ENCODE results near the gene RC3H2. TPM values are rescaled to one million over a fixed set of nuclear protein-coding genes. Genes with fewer than 3 reads are reported as not detected.
"Not testable (repeated sequence)": the region's sequence is repeated elsewhere in the genome, so short reads cannot be mapped to it uniquely, and the experiment has no call there.

Gene RC3H2
- total and polyA plus RNA-seq, 9 donors: 10.2 to 40.9 (median 31.7) TPM

GRCh38 chr9:122860319-122861142, 44.6 kb downstream of the RC3H2 start:
- Histone ChIP-seq H3K36me3 (no peaks in the 10 kb centered on the region), H3K27ac (no peak overlapping the region)

GRCh38 chr9:122857815-122858214, 47.3 kb downstream of the RC3H2 start:
- H3K4me1 ChIP-seq (ENCODE audit: insufficient read depth): no peaks in the 10 kb centered on the region
- H3K4me3 ChIP-seq: no peak overlapping the region
- no peak for TF ChIP-seq EP300 (IDR thresholded peaks at IDR 0.05)
- TF ChIP-seq, protein P1, sequence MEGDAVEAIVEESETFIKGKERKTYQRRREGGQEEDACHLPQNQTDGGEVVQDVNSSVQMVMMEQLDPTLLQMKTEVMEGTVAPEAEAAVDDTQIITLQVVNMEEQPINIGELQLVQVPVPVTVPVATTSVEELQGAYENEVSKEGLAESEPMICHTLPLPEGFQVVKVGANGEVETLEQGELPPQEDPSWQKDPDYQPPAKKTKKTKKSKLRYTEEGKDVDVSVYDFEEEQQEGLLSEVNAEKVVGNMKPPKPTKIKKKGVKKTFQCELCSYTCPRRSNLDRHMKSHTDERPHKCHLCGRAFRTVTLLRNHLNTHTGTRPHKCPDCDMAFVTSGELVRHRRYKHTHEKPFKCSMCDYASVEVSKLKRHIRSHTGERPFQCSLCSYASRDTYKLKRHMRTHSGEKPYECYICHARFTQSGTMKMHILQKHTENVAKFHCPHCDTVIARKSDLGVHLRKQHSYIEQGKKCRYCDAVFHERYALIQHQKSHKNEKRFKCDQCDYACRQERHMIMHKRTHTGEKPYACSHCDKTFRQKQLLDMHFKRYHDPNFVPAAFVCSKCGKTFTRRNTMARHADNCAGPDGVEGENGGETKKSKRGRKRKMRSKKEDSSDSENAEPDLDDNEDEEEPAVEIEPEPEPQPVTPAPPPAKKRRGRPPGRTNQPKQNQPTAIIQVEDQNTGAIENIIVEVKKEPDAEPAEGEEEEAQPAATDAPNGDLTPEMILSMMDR (IDR thresholded peaks at IDR 0.05): no peak
- no peak for TF ChIP-seq POLR2A (IDR thresholded peaks at IDR 0.05)
- intact Hi-C loops (cut with DNase I): no loop called here
- no peaks in the 10 kb centered on the region for H3K27me3 ChIP-seq
- H3K9me3 ChIP-seq: no peaks in the 10 kb centered on the region
- DNase-seq: no peak
- no peak overlapping the region for H3K27ac ChIP-seq
- 94 to 95% (median 95%) methylated on average over 3 of the region's 3 CpGs for WGBS, 3 donors
- no peaks in the 10 kb centered on the region for H3K36me3 ChIP-seq

More at GRCh38 chr9:122860319-122861142, 44.6 kb downstream of the RC3H2 start:
- intact Hi-C loops (cut with DNase I): no loop called here
- WGBS, 3 donors: 84 to 90% (median 89%) methylated on average over 8 of the region's 8 CpGs
- no peak for DNase-seq
- TF ChIP-seq, protein P1 (IDR thresholded peaks at IDR 0.05): no peak
- no peak for TF ChIP-seq POLR2A (IDR thresholded peaks at IDR 0.05)
- TF ChIP-seq EP300 (IDR thresholded peaks at IDR 0.05): no peak
- H3K27me3 ChIP-seq: no peaks in the 10 kb centered on the region
- no peak overlapping the region for H3K4me3 ChIP-seq
- no peaks in the 10 kb centered on the region for H3K9me3 ChIP-seq
- H3K4me1 ChIP-seq (ENCODE audit: insufficient read depth): no peaks in the 10 kb centered on the region

- H3K9me3 ChIP-seq; DNase-seq; H3K4me1 ChIP-seq (ENCODE audit: insufficient read depth); H3K4me3 ChIP-seq; H3K27me3 ChIP-seq; H3K36me3 ChIP-seq; H3K27ac ChIP-seq; intact Hi-C loops (cut with DNase I): not testable (repeated sequence)
- 94 to 98% methylated on average over 22 to 29 of the region's 59 CpGs; no CpG with 5 or more reads in 1 of the 3 donors for WGBS, 3 donors
Measured at GRCh38 chr9:122852085-122852786, 52.9 kb downstream of the RC3H2 start.

GRCh38 chr9:122848256-122848943, 56.8 kb downstream of the RC3H2 start:
- Histone ChIP-seq H3K9me3 (no peaks in the 10 kb centered on the region), H3K27me3 (no peaks in the 10 kb centered on the region), H3K4me1 (ENCODE audit: insufficient read depth) (no peaks in the 10 kb centered on the region), H3K27ac (no peak overlapping the region), H3K4me3 (no peak overlapping the region), H3K36me3 (no peaks in the 10 kb centered on the region)
- DNase-seq: no peak
- 70 to 81% (median 72%) methylated on average over 2 of the region's 2 CpGs for WGBS, 3 donors
- TF ChIP-seq EP300 (IDR thresholded peaks at IDR 0.05): no peak
- no peak for TF ChIP-seq POLR2A (IDR thresholded peaks at IDR 0.05)
- intact Hi-C loops (cut with DNase I): no loop called here

GRCh38 chr9:122846371-122846940, 58.7 kb downstream of the RC3H2 start:
- Histone ChIP-seq H3K9me3 (no peaks in the 10 kb centered on the region), H3K4me3 (no peak overlapping the region), H3K4me1 (ENCODE audit: insufficient read depth) (no peaks in the 10 kb centered on the region), H3K36me3 (no peaks in the 10 kb centered on the region), H3K27ac (no peak overlapping the region), H3K27me3 (no peaks in the 10 kb centered on the region)
- intact Hi-C loops (cut with DNase I): no loop called here
- no peak for DNase-seq
- TF ChIP-seq POLR2A (IDR thresholded peaks at IDR 0.05): no peak
- TF ChIP-seq, protein P1 (IDR thresholded peaks at IDR 0.05): no peak
- no peak for TF ChIP-seq EP300 (IDR thresholded peaks at IDR 0.05)
- WGBS, 3 donors: 91 to 93% (median 92%) methylated on average over 5 of the region's 5 CpGs
